Heart left ventricle (tissue), 13 donors: Measurements from ENCODE around the gene MICU1.

Experiments used
- CTCF ChIP-seq, 12 donors: fragments of 200-600 bp; sonication (generic) in 4 of 12; IDR thresholded peaks; one replicate each; pipeline versions ENCODE4 v1.5.0 to v1.8.0; 2018 to 2022; ENCODE audit warnings: antibody characterized with exemption in 12 of 12, mild to moderate bottlenecking in 5 of 12
- POLR2A ChIP-seq, 2 donors: fragments of 450-650 bp; IDR thresholded peaks; one replicate each; pipeline ENCODE4 v1.6.1; 2017; ENCODE audit warnings: antibody characterized with exemption in 2 of 2, mild to moderate bottlenecking in 2 of 2, moderate library complexity in 2 of 2
- donor health status: ischemic (EF 13 %, LVEDD 7.1; RV severe dilation, severe dysfunction).
- donor health status: DM: no; HTN: yes; CAD: no.
- donor health status: DM: no; HTN: no; CAD: no.
- donor health status: ischemic (EF 25% LVEDD 6.9; RV normal size, moderate dysfunction).
- donor health status: ischemic (EF 25% LVEDD 5.7; RV mildly dilated, moderate dysfunction).
- donor health status: ischemic (EF 35%, LVEDD 5.7; RV mildly dilated, moderate dysfunction).
- donor health status: nonischemic (EF 11% LVEDD 7.7; RV severe dilation, severe dysfunction).
- donor health status: DM: yes; HTN: yes; CAD: no.
- donor health status: PGD.
- donor health status: ischemic (EF 29% LVEDD 5.4; RV normal size, mild dysfunction).
- donor health status: nonischemic (EF 23%, LVEDD 6.1; RV moderate dilation, normal function).

- no peak for TF ChIP-seq CTCF (IDR thresholded peaks at IDR 0.05)
- no peak for TF ChIP-seq POLR2A (IDR thresholded peaks at IDR 0.05)
These were observed 13.6 kb upstream of the MICU1 start for GRCh38 chr10:72639441-72639873.
